NT2/D1 (cell line): ENCODE data around the gene EML4.

Experiments used
- SUZ12 ChIP-seq: IDR thresholded peaks from 2 replicates; pipeline ENCODE4 v1.6.1; 2011; ENCODE audit not compliant: insufficient read length, insufficient read depth; ENCODE audit errors: extremely low read depth
- ZNF274 ChIP-seq: IDR thresholded peaks from 2 replicates; pipeline ENCODE4 v1.6.1; 2011; ENCODE audit warnings: mild to moderate bottlenecking, low read depth, low read length

GRCh38 chr2:42132966-42133641, 36.0 kb upstream of the EML4 start:
- TF ChIP-seq ZNF274, result no peak
- TF ChIP-seq SUZ12, result no peak
